Stimulated activated CD8-positive, alpha-beta memory T cell treated with anti-CD3 and anti-CD28 coated beads, Interleukin-12 subunit alpha, Interleukin-12 subunit beta, amount 100 ng/mL, for 24 hours (primary cell): ENCODE data around the gene ENTREP1.
"Not testable (repeated sequence)": the region's sequence is repeated elsewhere in the genome, so short reads cannot be mapped to it uniquely, and the experiment has no call there.

Experiments used
- DNase-seq: peaks from one replicate; pipeline ENCODE4 v3.0.0-alpha.2; 2020; ENCODE audit errors: extremely low read depth

ENTREP1 gene, protein sequence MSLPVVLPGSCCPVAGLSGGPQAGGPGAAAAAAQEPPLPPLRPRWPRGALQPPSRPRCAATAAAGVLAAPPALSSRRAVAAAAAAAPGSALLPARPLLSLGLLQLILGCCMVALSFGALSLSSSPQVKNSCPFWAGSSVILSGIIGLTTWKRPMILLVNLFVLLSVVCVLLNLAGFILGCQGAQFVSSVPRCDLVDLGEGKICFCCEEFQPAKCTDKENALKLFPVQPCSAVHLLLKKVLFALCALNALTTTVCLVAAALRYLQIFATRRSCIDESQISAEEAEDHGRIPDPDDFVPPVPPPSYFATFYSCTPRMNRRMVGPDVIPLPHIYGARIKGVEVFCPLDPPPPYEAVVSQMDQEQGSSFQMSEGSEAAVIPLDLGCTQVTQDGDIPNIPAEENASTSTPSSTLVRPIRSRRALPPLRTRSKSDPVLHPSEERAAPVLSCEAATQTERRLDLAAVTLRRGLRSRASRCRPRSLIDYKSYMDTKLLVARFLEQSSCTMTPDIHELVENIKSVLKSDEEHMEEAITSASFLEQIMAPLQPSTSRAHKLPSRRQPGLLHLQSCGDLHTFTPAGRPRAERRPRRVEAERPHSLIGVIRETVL

DNA sequence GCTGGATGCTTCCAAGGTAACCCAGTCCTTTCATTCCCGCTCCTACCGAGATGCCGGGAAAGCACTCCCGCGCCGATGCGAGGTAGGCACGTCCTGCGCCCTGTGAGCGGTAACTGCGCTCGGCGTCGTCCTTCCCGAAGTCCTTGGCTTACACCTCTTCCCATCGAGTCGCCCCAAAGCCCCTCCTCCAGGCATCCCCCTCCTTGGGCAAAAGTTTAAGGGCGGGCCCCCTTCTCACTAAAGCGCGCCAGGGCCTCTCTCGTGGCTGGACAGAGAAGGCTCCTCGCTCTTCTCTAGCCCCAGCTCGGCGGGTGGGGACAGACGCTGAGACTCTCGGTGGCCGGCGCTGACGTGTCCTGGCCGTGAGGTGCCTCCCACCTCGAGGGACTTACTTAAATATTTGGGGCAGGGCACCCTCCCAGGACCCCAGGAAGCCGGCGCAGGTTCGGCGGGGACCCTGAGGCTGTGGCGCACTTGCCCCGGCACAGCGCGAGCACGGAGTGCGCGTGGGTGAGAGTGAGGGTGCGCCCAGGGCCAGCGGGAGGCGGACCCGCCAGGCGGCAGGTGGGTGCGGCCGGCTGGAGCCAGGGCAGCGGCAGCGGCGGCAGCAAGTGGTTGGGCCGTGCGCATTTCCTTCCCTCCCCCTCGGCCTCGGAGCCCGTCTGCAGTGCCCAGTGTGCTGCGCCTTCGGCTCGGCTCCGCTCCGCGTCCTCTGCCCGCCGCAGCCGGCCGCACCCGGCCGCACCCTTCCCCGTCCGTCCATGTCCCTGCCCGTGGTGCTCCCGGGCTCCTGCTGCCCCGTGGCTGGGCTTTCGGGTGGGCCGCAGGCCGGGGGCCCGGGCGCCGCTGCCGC, at the start of gene ENTREP1:
TSS of gene ENTREP1 (plus strand) at position 667 of the 853 bp plus-strand sequence. CDS start at position 762, 95 bp downstream.
- DNase-seq = no peak

DNA sequence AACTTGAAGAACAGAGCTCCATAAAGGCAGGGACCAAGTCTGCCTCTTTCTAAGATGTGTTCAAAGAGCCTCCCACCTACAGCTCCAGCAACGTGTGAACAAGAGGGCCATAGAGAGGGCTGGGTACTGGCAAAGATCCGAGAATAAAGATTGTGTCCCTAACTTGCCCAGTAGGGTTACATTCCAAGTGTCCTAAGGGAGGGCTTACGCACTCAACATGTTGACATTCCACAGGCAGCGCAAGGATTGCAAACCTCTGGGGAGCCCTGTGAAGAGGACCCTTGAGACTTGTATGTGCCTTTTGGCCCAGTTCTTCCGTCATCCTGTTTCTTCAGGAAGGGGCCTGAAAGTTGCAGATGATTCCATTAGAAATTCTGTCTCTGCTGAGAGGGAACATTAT, 48.2 kb upstream of the ENTREP1 start:
- DNase-seq = no peak

DNA sequence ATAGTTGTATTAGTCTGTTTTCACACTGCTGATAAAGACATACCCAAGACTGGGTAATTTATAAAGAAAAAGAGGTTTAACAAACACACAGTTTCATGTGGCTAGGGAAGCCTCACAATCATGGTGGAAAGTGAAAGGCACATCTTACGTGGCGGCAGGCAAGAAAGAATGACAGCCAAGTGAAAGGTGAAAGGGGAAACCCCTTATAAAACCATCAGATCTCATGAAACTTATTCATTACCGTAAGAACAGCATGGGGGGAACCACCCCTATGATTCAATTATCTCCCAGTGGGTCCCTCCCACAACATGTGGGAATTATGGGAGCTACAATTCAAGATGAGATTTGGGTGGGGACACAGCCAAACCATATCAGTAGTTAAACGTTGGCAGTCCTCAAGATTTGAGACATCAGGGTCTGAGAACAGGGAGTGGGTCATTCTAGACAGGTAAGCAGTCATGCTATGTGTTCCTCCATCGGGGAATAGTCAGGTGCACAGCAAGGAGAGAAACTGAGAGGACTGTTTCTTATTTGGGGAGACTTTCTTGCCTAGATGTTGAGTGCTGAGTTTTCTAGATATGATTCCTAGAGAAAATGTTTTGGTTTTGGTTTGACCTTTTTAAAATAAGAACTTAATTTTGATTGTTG, 45.8 kb upstream of the ENTREP1 start:
- peak; percentile 1 for DNase-seq

DNA sequence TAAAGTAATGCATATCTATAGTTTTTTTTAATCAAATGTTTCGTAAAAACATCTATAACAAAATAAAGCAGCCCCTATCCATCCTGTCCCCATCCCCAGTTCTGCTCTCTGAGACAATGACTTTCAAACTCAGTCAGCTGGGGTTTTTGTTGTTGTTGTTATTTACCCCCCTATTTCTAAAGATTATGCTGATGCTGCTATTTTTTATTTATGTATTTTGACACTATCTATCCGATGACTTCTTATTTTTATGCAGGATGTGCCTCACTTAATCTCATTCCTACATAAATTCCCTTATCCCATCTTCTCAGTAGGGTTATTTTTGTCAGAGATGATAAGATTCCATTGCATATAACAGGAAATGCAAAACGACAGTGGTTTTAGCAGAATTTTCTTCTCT, 45.3 kb upstream of the ENTREP1 start:
- DNase-seq = no peak

DNA sequence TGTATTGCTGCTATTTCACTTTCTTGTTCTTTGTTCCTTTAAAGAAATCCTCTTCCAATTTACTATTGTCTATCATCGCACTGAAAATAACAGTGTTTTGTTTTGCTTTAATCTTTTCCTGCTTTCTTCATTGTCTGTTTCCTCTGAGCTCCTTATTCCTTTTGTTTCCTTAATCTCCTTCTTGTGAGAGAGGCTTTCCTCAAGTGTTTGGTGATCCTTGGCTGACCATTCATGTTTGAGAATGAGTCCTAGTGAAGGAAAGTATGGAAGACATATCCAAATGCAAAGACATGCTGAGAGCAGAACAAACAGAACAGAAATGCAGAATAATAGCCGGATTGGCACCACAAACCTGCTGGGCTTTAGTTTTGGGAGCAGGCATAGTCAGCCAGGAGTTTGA, 42.0 kb upstream of the ENTREP1 start:
- no peak for DNase-seq

DNA sequence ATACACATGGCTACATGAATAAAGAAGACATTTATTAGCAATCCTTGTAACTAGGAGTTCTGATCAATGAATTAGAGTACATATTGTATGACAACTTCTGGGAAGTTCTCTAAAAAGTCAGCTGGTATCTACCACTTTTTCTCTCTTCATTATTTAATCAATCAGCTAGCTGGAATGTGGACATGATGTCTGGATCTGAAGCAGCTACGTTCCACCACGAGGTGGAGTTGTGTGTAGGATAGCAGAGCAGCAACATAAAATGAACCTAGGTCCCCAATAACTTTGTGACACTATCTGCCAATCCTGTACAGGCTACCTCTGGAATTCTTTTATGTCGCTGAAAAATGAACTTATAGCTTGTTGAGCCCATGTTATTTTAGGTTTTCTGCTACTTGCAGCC, 32.9 kb upstream of the ENTREP1 start:
- no peak for DNase-seq

DNA sequence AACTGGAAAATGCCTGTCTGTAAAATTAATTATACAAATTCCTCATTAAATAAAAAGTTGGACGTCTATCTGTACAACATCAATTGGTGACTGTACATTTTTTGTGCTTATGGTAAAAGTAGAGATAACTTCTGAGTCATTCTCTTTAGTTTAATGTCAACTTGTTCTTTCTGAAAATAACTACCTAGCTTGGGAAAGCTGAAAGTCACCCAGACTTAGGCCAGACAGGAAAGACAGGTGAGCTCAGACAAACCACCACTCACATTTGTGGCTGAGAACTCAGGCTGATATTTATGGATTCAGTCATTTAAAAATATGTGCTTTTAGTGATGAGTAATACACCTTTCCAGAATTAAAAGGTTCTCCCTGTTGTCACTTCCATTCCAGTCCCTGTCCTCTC, 31.9 kb upstream of the ENTREP1 start:
- no peak for DNase-seq

DNA sequence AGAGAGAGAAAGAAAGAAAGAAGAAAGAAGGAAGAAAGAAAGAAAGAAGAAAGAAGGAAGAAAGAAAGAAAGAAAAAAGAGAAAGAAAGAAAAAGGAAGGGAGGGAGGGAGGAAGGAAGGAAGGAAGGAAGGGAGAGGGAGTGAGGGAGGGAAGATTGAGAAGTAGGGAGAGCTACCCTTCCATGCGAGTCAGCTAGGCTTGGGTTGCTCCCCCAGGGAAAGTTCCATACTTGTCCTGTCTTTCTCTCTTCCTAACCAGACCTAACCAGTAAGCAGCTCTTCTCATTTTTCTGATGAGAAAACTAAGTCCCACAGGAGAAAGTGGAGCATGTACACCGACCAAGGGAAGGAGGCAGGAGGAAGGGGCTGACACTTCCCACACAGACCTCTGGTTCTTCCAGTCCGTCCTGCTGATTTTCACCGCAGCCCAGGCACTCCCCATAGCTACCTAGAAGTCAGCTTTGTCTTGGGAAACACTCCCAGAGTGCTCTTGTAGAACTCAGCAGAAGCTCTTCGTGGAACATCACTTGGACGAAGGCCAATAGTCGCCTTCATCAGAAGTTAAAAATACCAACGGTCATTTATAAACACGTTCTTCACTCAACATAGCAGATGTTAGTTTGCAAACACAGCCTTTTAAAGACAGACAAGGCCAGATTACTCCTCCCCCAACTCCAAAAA, 29.0 kb upstream of the ENTREP1 start:
- DNase-seq = no peak

DNA sequence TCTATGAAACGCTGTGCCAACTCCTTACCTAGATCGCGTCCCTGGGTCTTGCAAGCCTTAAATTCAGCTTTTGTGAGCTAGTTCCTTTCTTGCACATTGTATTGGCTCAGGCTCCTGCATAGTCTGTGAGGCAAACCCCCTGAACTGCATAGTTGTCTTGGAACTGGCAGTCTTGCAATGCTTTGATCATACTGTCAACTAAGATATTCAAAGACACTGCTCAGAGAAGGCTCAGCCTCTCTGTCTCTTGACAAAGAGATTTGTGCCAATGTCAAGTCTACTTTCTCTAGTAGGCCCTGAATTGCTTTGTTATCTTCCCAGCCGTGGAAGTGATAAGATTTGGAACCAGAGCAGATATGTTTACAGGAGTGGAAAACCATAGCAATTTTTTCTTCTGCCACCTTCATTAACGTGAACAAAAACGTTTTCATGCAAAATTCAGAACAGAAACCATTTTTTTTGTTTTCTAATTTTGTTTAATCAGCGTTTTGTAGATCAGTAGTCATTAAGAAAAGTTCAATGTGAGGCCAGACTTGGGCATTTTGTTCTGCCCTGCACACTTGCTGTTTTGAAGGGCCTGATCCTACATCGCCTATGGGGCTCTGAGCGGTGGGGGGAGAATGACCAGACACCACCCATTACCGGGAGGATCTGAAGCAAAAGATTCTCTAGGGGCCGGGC, 27.6 kb upstream of the ENTREP1 start:
- no peak for DNase-seq

DNA sequence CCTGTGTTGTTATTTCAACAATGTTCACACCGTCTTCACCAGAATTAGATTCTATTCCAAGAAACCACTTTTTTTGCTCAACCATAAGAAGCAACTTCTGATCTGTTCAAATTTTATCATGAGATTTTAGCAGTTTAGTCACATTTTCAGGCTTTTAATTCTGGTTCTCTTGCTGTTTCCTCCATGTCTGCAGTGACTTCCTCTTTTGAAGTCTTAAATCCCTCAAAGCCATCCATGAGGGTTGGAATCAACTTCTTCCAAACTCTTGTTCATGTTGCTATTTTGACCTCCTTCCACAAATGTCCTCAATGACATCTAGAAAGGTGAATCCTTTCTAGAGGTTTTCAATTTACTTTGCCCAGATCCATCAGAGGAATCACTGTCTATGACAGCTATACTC, 25.7 kb upstream of the ENTREP1 start:
- no peak for DNase-seq

DNA sequence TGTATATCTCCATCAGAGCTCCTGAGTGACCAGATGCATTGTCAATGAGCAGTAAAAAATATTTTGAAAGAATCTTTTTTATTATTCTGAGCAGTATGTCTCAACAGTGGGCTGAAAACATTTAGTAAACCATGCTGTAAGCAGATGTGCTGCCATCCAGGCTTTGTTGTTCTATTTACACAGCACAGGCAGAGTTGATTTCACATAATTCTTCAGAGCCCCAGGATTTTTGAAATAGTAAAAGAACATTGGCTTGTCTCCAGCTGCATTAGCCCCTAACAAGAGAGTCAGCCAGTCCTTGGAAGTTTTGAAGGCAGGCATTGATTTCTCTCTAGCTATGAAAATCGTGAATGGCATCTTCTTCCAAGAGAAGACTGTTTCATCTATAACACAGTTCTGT, 25.2 kb upstream of the ENTREP1 start:
- no peak for DNase-seq

DNA sequence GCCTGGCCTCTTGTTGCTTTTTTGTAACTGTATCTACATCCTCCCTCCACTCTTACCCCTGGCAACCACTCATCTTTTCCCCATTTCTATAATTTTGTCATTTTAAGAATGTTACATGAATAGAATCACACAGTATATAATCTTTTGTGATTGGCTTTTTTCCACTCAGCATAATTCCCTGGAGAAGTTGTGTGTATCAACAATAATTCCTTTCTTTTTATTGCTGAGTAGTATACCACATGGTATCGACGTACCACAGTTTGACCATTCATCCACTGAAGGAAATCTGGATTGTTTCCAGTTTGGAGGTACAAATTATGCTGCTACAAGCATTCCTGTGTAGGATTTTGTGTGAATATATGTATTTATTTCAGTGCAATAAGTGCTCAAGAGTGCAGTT, 21.7 kb upstream of the ENTREP1 start:
- DNase-seq = no peak

DNA sequence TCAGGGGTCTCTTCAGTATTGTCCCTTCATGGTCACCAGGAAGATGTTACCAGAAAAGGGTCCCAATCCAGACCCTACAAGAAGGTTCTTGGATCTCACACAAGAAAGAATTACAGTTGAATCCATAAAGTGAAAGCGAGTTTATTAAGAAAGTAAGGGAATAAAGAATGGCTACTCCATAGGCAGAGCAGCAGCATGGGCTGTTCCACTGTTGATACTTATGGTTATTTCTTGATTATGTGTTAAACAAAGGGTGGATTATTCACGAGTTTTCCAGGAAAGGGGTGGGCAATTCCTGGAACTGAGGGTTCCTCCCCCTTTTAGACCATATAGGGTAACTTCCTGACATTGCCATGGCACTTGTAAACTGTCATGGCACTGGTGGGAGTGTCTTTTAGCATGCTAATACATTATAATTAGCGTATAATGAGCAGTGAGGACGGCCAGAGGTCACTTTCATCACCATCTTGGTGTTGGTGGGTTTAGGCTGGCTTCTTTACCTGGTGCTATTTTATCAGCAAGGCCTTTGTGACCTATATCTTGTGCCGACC, 18.0 kb upstream of the ENTREP1 start:
- DNase-seq = not testable (repeated sequence)

DNA sequence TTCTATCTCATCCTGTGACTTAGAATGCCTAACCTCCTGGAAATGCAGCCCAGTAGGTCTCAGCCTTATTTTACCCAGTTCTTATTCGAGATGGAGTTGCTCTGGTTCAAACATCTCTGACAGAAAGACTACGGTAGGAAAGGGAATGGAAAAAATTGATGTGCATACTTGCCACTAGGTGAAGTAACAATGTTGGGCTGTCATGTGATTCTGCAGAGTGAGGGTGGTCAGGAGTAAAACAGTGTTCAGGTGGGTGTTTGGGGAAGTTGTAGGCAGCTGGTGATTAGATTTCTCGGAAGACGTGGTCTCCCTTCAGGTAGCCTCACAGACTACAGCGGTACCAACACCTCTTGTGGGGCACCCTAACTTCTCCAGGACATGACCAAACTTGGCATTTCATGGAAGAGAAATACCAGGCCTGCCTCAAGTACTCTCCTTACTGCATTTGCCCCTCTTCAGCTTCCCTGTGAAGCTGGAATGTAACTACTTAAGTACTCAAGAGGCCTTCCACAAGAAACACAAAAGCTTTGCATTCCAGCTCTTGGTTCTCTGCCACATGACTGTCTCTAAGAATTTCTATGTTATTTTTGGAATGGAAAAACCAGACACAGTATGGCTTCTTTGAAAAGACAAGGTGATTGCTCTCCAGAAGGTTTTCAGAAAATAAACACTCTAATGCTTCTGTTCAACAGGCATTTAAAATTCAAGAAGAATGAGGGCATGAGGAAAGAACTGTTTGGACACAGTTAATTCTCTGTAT, 17.4 kb upstream of the ENTREP1 start:
- DNase-seq = no peak

DNA sequence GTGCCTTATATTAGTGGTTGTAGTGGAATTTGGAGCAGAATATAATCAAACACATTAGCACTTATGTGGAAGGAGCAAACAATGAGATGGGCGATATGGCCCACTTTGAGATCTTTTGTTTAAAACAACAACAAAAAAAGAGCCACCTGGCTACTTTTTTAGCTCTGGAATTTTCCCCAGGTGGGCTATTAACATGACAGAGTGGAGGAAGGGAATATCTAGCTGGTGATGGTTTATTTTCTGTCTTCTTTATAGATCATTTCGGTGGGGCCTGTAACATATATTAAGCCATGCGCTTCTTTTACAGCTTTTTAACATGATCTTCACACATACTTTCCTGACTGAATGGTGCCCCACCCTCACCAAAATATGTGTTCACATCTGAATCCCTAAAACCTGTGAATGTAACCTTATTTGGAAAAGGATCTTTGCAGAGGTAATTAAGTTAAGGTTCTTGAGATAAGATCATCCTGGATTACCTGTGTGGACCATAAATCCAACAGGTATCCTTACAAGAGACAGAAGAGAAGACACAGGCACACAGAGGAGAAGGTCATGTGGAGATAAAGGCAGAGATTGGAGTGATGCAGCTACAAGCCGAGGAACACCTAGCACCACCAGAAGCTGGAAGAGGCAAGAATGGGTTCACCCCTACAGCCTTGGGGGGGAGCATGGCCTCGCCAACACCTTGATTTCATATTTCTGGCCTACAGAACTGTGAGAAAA, 16.6 kb upstream of the ENTREP1 start:
- DNase-seq = no peak

DNA sequence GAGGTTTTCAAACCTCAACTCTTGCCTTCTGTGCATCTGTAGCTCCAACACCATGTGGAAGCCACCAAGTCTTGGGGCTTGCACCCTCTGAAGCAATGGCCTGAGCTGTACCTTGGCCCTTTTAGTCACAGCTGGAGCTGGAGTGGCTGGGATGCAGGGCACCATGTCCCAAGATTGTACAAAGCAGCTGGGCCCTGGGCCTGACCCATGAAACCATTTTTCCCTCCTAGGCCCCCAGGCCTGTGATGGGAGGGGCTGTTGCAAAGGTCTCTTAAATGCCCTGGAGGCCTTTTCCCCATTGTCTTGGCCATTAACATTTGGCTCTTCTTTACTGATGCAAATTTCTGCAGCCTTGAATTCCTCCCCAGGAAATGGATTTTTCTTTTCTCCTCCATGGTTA, 11.8 kb upstream of the ENTREP1 start:
- DNase-seq = no peak

DNA sequence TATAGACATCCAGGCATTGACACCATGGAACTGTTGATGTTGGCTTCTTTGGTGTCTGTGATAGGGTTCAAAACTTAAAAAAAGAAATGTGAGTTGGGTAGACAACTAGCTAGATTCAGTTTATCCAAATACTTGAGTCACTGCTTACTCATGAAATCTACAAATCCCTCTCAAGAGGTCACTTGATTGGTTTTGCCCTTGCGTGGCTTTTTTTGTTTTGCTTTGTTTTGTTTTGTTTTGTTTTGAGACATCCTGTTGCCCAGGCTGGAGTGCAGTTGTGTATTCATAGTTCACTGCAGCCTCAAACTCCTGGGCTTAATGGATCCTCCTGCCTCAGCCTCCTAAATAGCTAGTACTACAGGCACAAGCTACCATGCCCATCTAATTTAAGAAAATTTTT, 10.5 kb upstream of the ENTREP1 start:
- DNase-seq = no peak

DNA sequence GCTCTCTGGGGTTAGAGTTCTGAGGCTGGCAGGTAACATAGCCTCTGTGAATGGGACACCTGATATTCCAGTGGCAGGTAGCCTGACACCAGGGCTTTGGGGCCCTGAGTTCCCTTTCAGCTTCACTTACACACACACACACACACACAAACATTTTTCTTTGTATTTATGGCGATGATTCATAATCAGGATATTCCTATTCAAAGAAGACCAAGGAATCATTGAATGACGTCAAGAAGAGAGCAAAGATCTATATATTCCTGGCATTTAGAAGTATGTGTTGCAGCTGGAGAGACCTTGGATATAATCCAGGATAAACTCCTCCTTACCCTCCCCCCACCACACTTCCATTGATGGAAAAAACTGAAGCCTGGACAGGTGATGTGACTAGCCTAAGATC, 7.9 kb upstream of the ENTREP1 start:
- no peak for DNase-seq

DNA sequence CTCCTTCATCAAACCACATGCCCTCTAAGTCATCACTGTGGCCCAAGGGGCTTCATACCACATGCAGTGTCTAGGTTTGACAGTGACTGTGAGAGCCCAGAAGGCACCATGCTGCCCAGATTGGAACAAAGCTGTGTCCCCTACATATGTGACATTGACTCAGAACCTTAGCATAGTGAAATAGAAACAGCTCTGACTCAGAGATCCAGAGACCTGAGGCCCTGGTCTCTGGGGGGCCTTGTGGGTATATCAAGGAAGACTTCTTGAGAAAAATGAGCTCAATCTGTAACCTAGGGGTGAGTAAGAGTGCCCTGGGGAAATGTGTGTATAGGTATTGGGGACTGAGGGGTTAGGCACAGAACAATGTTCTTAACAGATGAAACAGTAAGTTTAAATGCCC, 7.1 kb upstream of the ENTREP1 start:
- DNase-seq = no peak
